OCI-LY7 (cell line): ENCODE results near the gene FRS2.

Experiments
- CTCF ChIP-seq: fragments of 200-600 bp; sonication (generic); conservative IDR thresholded peaks from 2 replicates; pipeline ENCODE4 v1.5.1; 2014; ENCODE audit warnings: mild to moderate bottlenecking, antibody characterized with exemption, low read length, moderate library complexity, mixed read lengths
- EZH2phosphoT487 ChIP-seq: fragments of 200-600 bp; sonication (generic); IDR thresholded peaks from 2 replicates; pipeline ENCODE4 v1.6.1; 2018; ENCODE audit warnings: low read depth, borderline replicate concordance, mild to moderate bottlenecking, mixed run types, antibody characterized with exemption, low read length, moderate library complexity, mixed read lengths

- TF ChIP-seq CTCF (no peak), EZH2phosphoT487 (no peak)
These were observed 36.5 kb upstream of the FRS2 start for GRCh38 chr12:69433653-69434052.
